ENCODE results near the gene SKI. TPM values are rescaled to one million over a fixed set of nuclear protein-coding genes. Genes with fewer than 3 reads are reported as not detected.

SKI gene
- total and polyA plus RNA-seq, 9 of the 15 experiments (the other 6 are each of a cell fraction or from before 2014, with no cell fraction given): 0.10 to 60.5 (median 4.6) TPM

- TF ChIP-seq MITF (IDR thresholded peaks at IDR 0.05) (no peak), HMGXB4 (CRISPR knock-in tag; IDR thresholded peaks at IDR 0.05) (peak; percentile 59; the same call in 1 of the 2 replicates), CTBP1 (IDR thresholded peaks at IDR 0.05; ENCODE audit: borderline replicate concordance) (peak; percentile 94), TFAM (CRISPR knock-in tag; conservative IDR thresholded peaks at IDR 0.05) (no peak), CHD1 (IDR thresholded peaks at IDR 0.05; ENCODE audit: low read length) (no peak), ILF3 (IDR thresholded peaks at IDR 0.05; ENCODE audit: borderline replicate concordance) (no peak), ZBTB11 (CRISPR knock-in tag; IDR thresholded peaks at IDR 0.05) (no peak), PREB (CRISPR knock-in tag; IDR thresholded peaks at IDR 0.05) (no peak), ZNF224 (CRISPR knock-in tag; IDR thresholded peaks at IDR 0.05) (0 out of 2 replicates have a peak, but pooled peaks have one; percentile 34), KAT8 (IDR thresholded peaks at IDR 0.05; ENCODE audit: low read depth) (no peak), E2F1 (CRISPR knock-in tag; IDR thresholded peaks at IDR 0.05) (peak; percentile 82; the same call in 1 of the 2 replicates), RNF2 (IDR thresholded peaks at IDR 0.05) (peak; percentile 82), EP400 (IDR thresholded peaks at IDR 0.05) (no peak; the same call in 1 of the 2 replicates), POLR2G (IDR thresholded peaks at IDR 0.05; ENCODE audit: low read depth, low read length) (peak; percentile 84), RNF219 (CRISPR knock-in tag; IDR thresholded peaks at IDR 0.05) (no peak)
Measured at GRCh38 chr1:2205191-2205952, 22.7 kb upstream of the SKI start (continued).

Measured in K562 (cell line).